GM12865 (cell line): ENCODE results near the gene DIO2.

Experiments used
- DNase-seq: peaks from one replicate; pipeline ENCODE4 v3.0.0; 2010; ENCODE audit warnings: low read depth
- H3K4me3 ChIP-seq: 2 replicates; pipeline ENCODE4 v1.5.1; 2011; ENCODE audit warnings: mild to moderate bottlenecking, low read depth, low read length, control low read depth
- TF ChIP-seq, protein P1 (sequence below): IDR thresholded peaks from 2 replicates; pipeline ENCODE4 v1.5.1; 2011; ENCODE audit warnings: low read length, control low read depth, low read depth, inconsistent platforms; ENCODE audit not compliant: insufficient read depth; ENCODE audit errors: missing control alignments

Gene DIO2

DNA sequence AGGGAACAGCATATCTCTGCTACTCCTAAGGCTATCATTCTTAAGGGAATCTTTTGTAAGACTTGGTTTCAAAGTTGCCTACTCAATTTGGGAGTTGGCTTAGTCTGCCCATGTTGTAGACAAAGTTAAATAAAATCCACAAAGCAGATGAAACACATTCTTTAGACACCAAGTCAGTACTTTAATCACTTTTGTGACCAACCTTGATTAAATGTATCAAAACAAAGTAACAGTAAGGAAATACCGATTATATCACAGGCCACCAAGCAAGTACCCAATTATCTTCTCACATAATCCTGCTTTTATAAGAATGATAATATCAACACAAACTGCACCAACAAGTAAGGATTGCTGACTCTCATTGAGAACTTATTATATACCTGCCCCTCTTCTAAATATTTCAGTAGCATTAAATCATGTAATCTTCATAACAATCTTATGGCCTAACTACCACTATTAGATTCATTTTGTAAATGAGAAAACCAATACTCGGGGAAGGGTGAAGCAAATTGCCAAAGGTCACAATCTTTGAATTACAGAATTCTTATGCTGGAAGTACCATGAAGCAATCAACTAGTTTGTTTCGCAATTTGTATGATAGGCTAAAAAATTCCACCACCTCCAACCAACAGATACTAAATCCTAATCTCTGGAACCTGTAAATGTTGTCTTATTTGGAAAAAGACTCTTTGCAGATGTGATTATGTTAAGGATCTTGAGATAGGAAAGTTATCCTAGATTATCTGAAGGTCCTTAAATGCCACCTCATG is 12.6 kb upstream of the DIO2 start:
- TF ChIP-seq, protein P1, sequence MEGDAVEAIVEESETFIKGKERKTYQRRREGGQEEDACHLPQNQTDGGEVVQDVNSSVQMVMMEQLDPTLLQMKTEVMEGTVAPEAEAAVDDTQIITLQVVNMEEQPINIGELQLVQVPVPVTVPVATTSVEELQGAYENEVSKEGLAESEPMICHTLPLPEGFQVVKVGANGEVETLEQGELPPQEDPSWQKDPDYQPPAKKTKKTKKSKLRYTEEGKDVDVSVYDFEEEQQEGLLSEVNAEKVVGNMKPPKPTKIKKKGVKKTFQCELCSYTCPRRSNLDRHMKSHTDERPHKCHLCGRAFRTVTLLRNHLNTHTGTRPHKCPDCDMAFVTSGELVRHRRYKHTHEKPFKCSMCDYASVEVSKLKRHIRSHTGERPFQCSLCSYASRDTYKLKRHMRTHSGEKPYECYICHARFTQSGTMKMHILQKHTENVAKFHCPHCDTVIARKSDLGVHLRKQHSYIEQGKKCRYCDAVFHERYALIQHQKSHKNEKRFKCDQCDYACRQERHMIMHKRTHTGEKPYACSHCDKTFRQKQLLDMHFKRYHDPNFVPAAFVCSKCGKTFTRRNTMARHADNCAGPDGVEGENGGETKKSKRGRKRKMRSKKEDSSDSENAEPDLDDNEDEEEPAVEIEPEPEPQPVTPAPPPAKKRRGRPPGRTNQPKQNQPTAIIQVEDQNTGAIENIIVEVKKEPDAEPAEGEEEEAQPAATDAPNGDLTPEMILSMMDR = no peak
- no peak for DNase-seq
- H3K4me3 ChIP-seq = no peak overlapping the region

- TF ChIP-seq, protein P1 = no peak
These were observed 5.5 kb upstream of the DIO2 start for GRCh38 chr14:80216818-80217217.

DNA sequence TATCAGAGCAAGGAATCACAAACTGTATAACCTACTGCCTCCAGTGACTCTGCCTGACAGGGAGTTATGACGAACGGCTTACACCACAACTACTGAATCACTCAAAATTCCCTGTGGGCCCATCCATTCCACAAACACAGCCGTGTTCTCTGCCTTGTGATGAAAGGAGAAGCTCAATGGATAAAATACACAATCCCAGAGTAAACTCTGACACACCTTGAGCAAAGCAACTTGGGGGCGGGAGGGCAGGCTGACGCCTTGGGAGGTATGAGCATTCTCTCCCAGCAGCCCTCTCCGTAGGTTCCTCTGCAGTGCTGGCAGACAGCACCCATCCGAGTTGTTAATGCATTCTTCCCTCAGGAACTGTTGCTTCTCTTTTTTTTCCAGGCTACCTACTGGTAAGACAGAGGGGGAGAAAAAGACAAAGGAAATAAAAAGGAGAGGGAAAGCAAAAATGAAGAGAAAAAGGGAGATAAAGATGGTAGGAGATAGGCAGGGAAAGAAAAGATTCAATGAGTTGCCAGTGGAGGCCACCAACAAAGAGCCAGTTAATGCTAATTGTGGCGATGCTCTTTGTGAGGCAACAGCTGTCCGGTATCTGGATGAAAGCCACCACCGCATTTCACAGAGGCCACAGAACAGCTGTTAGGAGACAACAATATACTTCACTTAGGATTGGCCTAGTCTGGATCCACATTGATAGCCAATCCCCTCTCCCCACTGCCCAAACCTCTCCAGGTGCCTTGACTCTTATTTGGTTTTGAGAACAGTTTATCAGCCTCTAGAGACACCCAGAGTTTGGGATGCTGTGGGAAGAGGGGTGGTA is 4.7 kb upstream of the DIO2 start:
- H3K4me3 ChIP-seq = no peak overlapping the region
- TF ChIP-seq, protein P1 = no peak
- no peak for DNase-seq

More at GRCh38 chr14:80216818-80217217, 5.5 kb upstream of the DIO2 start:
- no peak overlapping the region for H3K4me3 ChIP-seq
- no peak for DNase-seq

DNA sequence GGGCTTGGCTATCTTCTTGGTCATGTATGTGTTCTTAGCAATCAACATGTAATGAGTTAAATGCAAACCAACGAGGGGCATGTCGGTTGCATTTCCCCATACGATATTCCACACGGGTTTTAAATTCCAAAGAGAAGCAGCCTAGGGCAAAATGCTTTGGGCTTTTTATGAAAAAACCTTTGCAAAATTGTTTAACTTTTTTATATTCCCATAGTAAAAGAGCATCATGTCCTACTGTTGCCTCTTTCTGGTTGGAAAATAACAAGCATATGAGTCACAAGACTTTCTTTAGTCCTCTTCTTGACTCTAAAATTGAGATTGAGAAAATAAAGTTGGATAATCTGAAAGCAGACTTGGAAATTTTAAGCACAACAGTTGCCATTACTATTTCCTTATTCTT is 3.8 kb upstream of the DIO2 start:
- no peak overlapping the region for H3K4me3 ChIP-seq
- TF ChIP-seq, protein P1 = no peak
- no peak for DNase-seq

- H3K4me3 ChIP-seq = no peak overlapping the region
- DNase-seq = peak; percentile 46
- TF ChIP-seq, protein P1 = peak; percentile 53
These were observed 2.3 kb upstream of the DIO2 start for GRCh38 chr14:80213602-80214001.

DNA sequence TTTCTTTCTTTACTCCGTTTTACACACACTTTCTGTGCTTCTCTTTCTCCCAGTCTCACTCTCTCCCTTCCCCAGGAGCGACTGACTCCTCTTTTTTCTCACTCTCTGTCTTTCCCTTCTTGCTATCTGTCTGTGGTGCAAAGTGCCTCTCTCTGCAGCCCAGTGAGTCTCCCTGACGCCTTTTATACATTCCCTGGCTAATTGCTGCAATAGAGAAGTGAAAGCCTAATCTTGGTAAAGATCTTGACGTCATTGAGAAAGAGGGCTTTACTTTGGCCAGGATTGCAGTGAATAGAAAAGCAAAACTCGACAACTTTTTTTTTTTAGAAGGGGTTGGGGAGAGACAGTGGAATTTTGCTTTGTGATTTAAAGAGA is 706 bp upstream of the DIO2 start:
- no peak overlapping the region for H3K4me3 ChIP-seq
- no peak for DNase-seq
- TF ChIP-seq, protein P1 = no peak
